ENCODE results near the gene EFNA4. TPM values are rescaled to one million over a fixed set of nuclear protein-coding genes. Genes with fewer than 3 reads are reported as not detected.

Gene EFNA4
- total RNA-seq, 2 donors from 2014 or later: 2.2 to 3.5 TPM

GRCh38 chr1:155086856-155087535 is 23.5 kb downstream of the EFNA4 start:
- Histone ChIP-seq H3K27me3 (peaks cover 11 to 20% of the 10 kb centered on the region in 2 donors), H3K4me3 (no peak overlapping the region), H3K4me1 (peaks cover 0 to 49% of the 10 kb centered on the region in 2 donors), H3K9me3 (no peaks in the 10 kb centered on the region), H3K27ac (peak overlapping the region in 1 of 2 donors; percentile 35), H3K36me3 (no peaks in the 10 kb centered on the region)
- peak in 1 of 2 donors; percentile 45 for TF ChIP-seq CTCF (IDR thresholded peaks at IDR 0.05)
- DNase-seq (ENCODE audit: low spot score): no peak

GRCh38 chr1:155091071-155092051 is 27.8 kb downstream of the EFNA4 start:
- Histone ChIP-seq H3K4me1 (peaks cover 0 to 36% of the 10 kb centered on the region in 2 donors), H3K36me3 (no peaks in the 10 kb centered on the region), H3K27me3 (no peaks in the 10 kb centered on the region), H3K9me3 (no peaks in the 10 kb centered on the region), H3K4me3 (no peak overlapping the region), H3K27ac (no peak overlapping the region)
- peak; percentile 99 for TF ChIP-seq CTCF (IDR thresholded peaks at IDR 0.05)
- peak; percentile 80 for DNase-seq (ENCODE audit: low spot score)

GRCh38 chr1:155092131-155092530 is 28.6 kb downstream of the EFNA4 start:
- TF ChIP-seq CTCF (IDR thresholded peaks at IDR 0.05): no peak
- H3K4me3 ChIP-seq: no peak overlapping the region
- no peaks in the 10 kb centered on the region for H3K9me3 ChIP-seq
- H3K36me3 ChIP-seq: no peaks in the 10 kb centered on the region
- peaks cover 0 to 28% of the 10 kb centered on the region in 2 donors for H3K4me1 ChIP-seq
- no peaks in the 10 kb centered on the region for H3K27me3 ChIP-seq
- no peak overlapping the region for H3K27ac ChIP-seq
- no peak for DNase-seq (ENCODE audit: low spot score)

GRCh38 chr1:155092641-155093040 is 29.1 kb downstream of the EFNA4 start:
- DNase-seq (ENCODE audit: low spot score): no peak
- H3K9me3 ChIP-seq: no peaks in the 10 kb centered on the region
- no peaks in the 10 kb centered on the region for H3K27me3 ChIP-seq
- TF ChIP-seq CTCF (IDR thresholded peaks at IDR 0.05): no peak
- H3K4me1 ChIP-seq: peaks cover 0 to 25% of the 10 kb centered on the region in 2 donors
- H3K27ac ChIP-seq: no peak overlapping the region
- H3K4me3 ChIP-seq: no peak overlapping the region
- no peaks in the 10 kb centered on the region for H3K36me3 ChIP-seq

GRCh38 chr1:155093911-155094621 is 30.5 kb downstream of the EFNA4 start:
- Histone ChIP-seq H3K9me3 (no peaks in the 10 kb centered on the region), H3K36me3 (no peaks in the 10 kb centered on the region), H3K4me3 (no peak overlapping the region), H3K27ac (peak overlapping the region in 1 of 2 donors; percentile 43), H3K27me3 (no peaks in the 10 kb centered on the region), H3K4me1 (peaks cover 0 to 25% of the 10 kb centered on the region in 2 donors)
- TF ChIP-seq CTCF (IDR thresholded peaks at IDR 0.05): peak in 1 of 2 donors; percentile 54
- DNase-seq (ENCODE audit: low spot score): no peak
